ENCODE data around the gene CTNS. TPM values are rescaled to one million over a fixed set of nuclear protein-coding genes. Genes with fewer than 3 reads are reported as not detected.

The CTNS gene
- total RNA-seq, 2 experiments from 2014 or later: 6.4 to 9.3 TPM

DNA sequence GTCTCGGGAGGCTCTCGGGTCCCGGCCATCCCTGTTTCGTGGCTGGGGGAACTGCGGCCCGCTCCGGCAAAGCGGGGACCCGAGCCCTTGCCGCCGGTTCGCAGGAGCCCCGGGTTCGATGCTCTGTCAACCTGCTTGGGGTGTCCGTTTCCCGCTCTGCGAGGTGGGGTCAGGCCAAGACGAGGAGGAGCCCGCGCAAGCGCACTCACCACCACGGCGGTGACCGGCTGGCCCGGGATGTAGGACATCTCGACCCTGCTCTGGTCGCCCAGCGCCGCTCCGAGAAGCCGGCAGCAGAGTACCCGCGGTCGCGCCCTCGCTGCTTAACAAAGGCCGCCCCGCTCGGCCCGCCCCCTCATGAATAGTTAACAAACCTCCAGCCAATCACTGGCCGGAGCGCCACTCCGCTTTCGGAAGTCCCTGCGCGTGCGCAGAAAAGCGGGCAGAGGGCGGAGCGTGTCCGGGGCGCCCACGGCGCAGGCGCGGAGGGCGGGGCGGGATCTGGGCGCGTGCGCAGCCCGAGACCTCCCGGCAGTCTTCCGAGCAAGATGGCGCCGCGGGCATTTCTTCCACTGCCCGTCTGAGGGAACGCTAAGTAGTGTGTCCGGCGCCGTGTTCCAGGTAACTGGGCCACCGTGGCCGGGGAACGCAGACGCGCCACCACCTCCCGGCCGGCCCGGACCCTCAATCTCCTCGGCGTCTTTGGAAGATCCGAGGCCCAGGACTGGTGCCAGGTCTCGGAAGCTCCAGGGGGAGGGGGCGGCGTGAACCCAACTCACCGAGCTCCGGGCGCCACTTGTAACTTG is 31.9 kb downstream of the CTNS start, which contains the start of the genes EMC6 and TAX1BP3:
EMC6 (plus strand) TSS at position 534 of the 806 bp plus-strand sequence. CDS start 335 bp downstream, outside the sequence.
TAX1BP3 (minus strand) TSS at position 300 of the 806 bp plus-strand sequence; CDS start at position 248, 52 bp downstream.
- peaks cover 16% of the 10 kb centered on the region for H3K4me1 Mint-ChIP-seq (ENCODE audit: low read depth)

DNA sequence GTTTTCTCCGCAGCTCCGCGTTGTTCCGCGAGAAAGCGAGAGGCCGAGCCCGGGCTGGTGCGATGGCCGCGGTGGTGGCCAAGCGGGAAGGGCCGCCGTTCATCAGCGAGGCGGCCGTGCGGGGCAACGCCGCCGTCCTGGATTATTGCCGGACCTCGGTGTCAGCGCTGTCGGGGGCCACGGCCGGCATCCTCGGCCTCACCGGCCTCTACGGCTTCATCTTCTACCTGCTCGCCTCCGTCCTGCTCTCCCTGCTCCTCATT is 32.5 kb downstream of the CTNS start:
- H3K27ac Mint-ChIP-seq: peak overlapping the region; percentile 95
- H3K9me3 Mint-ChIP-seq: no peaks in the 10 kb centered on the region
- H3K4me3 Mint-ChIP-seq: peak overlapping the region; percentile 98
- ChIA-PET CTCF (interaction anchor here (1.3 kb wide), 1 partner anchor 38 kb away, joined by 3 read pairs; no protein-coding TSS in a partner anchor), POLR2A (interaction anchor here (0.6 to 1.0 kb wide), 3 partner anchors 9 to 42 kb away, joined by 3 to 4 read pairs (median 3); partner anchors contain the start of gene P2RX5)
- no peaks in the 10 kb centered on the region for H3K27me3 Mint-ChIP-seq
- ATAC-seq (no peak), DNase-seq (no peak)
- H3K36me3 Mint-ChIP-seq (ENCODE audit: low read depth): peaks cover 13% of the 10 kb centered on the region
- H3K4me1 Mint-ChIP-seq (ENCODE audit: low read depth): peaks cover 16% of the 10 kb centered on the region
- TF ChIP-seq, protein P1, sequence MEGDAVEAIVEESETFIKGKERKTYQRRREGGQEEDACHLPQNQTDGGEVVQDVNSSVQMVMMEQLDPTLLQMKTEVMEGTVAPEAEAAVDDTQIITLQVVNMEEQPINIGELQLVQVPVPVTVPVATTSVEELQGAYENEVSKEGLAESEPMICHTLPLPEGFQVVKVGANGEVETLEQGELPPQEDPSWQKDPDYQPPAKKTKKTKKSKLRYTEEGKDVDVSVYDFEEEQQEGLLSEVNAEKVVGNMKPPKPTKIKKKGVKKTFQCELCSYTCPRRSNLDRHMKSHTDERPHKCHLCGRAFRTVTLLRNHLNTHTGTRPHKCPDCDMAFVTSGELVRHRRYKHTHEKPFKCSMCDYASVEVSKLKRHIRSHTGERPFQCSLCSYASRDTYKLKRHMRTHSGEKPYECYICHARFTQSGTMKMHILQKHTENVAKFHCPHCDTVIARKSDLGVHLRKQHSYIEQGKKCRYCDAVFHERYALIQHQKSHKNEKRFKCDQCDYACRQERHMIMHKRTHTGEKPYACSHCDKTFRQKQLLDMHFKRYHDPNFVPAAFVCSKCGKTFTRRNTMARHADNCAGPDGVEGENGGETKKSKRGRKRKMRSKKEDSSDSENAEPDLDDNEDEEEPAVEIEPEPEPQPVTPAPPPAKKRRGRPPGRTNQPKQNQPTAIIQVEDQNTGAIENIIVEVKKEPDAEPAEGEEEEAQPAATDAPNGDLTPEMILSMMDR (IDR thresholded peaks at IDR 0.05): no peak
- intact Hi-C loops (cut with micrococcal nuclease): no loop called here

More for the DNA sequence above, 31.9 kb downstream of the CTNS start, which contains the start of the genes EMC6 and TAX1BP3:
- Mint-ChIP-seq H3K9me3 (no peaks in the 10 kb centered on the region), H3K27ac (peak within 1 kb of the TSS; percentile 95), H3K36me3 (ENCODE audit: low read depth) (peaks cover 13% of the 10 kb centered on the region), H3K27me3 (no peaks in the 10 kb centered on the region), H3K4me3 (peak within 1 kb of the TSS; percentile 98)
- TF ChIP-seq, protein P1 (IDR thresholded peaks at IDR 0.05): no peak
- intact Hi-C loops (cut with micrococcal nuclease): no loop called here
- CTCF ChIA-PET: interaction anchor here (1.2 to 1.3 kb wide), 2 partner anchors 38 to 620 kb away, joined by 3 read pairs; no protein-coding TSS in a partner anchor
- POLR2A ChIA-PET: interaction anchor here (0.6 to 1.0 kb wide), 4 partner anchors 9 to 43 kb away, joined by 3 to 4 read pairs (median 3); partner anchors contain the start of gene P2RX5
- DNase-seq (peak; percentile 98), ATAC-seq (peak; percentile 93)

DNA sequence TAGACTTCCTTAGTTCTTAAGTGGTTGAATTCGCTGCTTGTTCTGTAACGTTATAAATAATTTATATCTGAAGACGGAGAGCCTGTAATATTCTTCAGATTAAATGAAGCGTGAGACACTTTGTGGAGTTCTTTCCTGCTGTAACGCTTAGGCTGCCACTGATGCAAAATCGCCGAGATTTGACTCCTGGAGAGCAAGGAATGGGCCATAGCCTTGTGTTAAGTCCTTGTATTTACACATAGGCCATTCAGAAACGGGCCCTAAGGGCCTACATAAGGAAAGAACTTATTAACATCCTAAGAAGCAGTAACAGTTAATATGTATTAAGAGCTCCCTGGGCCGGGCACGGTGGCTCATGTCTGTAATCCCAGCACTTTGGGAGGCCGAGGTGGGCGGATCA is 33.0 kb downstream of the CTNS start:
- intact Hi-C loops (cut with micrococcal nuclease): no loop called here
- DNase-seq: no peak
- ATAC-seq: no peak
- Mint-ChIP-seq H3K36me3 (ENCODE audit: low read depth) (peaks cover 13% of the 10 kb centered on the region), H3K4me1 (ENCODE audit: low read depth) (peaks cover 16% of the 10 kb centered on the region), H3K27ac (peak overlapping the region; percentile 95), H3K27me3 (no peaks in the 10 kb centered on the region), H3K9me3 (no peaks in the 10 kb centered on the region), H3K4me3 (peak overlapping the region; percentile 98)
- ChIA-PET POLR2A (interaction anchor here (0.8 kb wide), 1 partner anchor 13 kb away, joined by 3 read pairs; no protein-coding TSS in a partner anchor), CTCF (interaction anchor here (1.6 kb wide), 1 partner anchor 13 kb away, joined by 6 read pairs; no protein-coding TSS in a partner anchor)
- TF ChIP-seq, protein P1 (IDR thresholded peaks at IDR 0.05): no peak

DNA sequence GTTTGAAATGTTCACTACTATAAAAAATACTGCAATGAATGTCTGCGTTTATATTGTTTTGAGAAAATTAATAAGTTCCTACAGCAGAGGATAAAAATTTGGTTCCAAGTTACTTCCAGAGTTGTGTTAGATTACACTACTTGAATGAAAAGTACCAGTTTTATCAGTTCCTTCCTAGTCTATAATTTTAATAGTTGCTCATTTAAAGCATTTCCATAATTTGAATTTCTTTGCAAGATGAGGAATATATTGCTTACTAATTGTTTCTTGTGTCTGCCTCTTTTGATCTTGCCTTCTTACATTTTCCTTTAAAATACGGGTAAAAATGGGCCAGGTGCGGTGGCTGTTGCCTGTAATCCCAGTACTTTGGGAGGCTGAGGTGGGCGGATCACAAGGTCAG is 36.0 kb downstream of the CTNS start:
- Mint-ChIP-seq H3K4me3 (no peak overlapping the region), H3K9me3 (no peaks in the 10 kb centered on the region), H3K27ac (no peak overlapping the region), H3K4me1 (ENCODE audit: low read depth) (peaks cover 12% of the 10 kb centered on the region), H3K36me3 (ENCODE audit: low read depth) (peaks cover 13% of the 10 kb centered on the region), H3K27me3 (no peaks in the 10 kb centered on the region)
- ChIA-PET CTCF (interaction anchor here (3.3 kb wide), 1 partner anchor 10 kb away, joined by 19 read pairs; no protein-coding TSS in a partner anchor), POLR2A (no interaction called here)
- intact Hi-C loops (cut with micrococcal nuclease): no loop called here
- DNase-seq (no peak), ATAC-seq (no peak)
- TF ChIP-seq, protein P1 (IDR thresholded peaks at IDR 0.05): no peak

Measured in activated CD8-positive, alpha-beta T cell treated with anti-CD3 and anti-CD28 coated beads for 36 hours (primary cell).